Gastroesophageal sphincter (tissue), 4 donors: ENCODE data around the gene APOL3. TPM values are rescaled to one million over a fixed set of nuclear protein-coding genes. Genes with fewer than 3 reads are reported as not detected.
"Not testable (repeated sequence)": the region's sequence is repeated elsewhere in the genome, so short reads cannot be mapped to it uniquely, and the experiment has no call there.

Experiments used
- ATAC-seq: fragments of 150-250 bp; one replicate; pipeline ENCODE4 v1.9.1; 2016; ENCODE audit warnings: mild to moderate bottlenecking, moderate library complexity
- H3K27ac ChIP-seq, 4 donors: fragments of 200-600 bp; sonication (generic) in 3 of 4; 1 replicate in 3 of 4; 2 replicates in 1 of 4; pipeline ENCODE4 v1.5.1; 2016 to 2019
- H3K27me3 ChIP-seq: fragments of 200-600 bp; sonication (generic); one replicate; pipeline ENCODE4 v1.5.1; 2019
- H3K36me3 ChIP-seq, 2 donors: fragments of 200-600 bp; sonication (generic); one replicate each; pipeline ENCODE4 v1.5.1; 2019; ENCODE audit warnings: control low read depth in 1 of 2
- H3K4me1 ChIP-seq, 3 donors: fragments of 200-600 bp; sonication (generic); 1 replicate in 2 of 3; 2 replicates in 1 of 3; pipeline ENCODE4 v1.5.1; 2016 to 2019; ENCODE audit warnings: control low read depth in 2 of 3
- H3K4me3 ChIP-seq, 2 donors: fragments of 200-600 bp; sonication (generic); one replicate each; pipeline ENCODE4 v1.5.1; 2019; ENCODE audit warnings: mild to moderate bottlenecking in 1 of 2, moderate library complexity in 1 of 2
- H3K9me3 ChIP-seq, 3 donors: fragments of 200-600 bp; sonication (generic); one replicate each; pipeline ENCODE4 v1.5.1; 2017 to 2019; ENCODE audit warnings: control low read depth in 2 of 3
- CTCF ChIP-seq, 4 experiments: fragments of 200-600 bp in 2 of 4; fragments of 450-650 bp in 2 of 4; sonication (generic) in 1 of 4; IDR thresholded peaks; one replicate each; pipeline ENCODE4 v1.5.1; 2017 to 2019; ENCODE audit warnings: antibody characterized with exemption in 4 of 4, mild to moderate bottlenecking in 2 of 4, moderate library complexity in 2 of 4
- EP300 ChIP-seq: sonication (generic); formaldehyde crosslinking; IDR thresholded peaks from one replicate; pipeline ENCODE4 v1.6.1; 2017; ENCODE audit warnings: antibody characterized with exemption, mild to moderate bottlenecking
- POLR2A ChIP-seq, 2 donors: fragments of 450-650 bp; IDR thresholded peaks; one replicate each; pipeline ENCODE4 v1.6.1; 2017; ENCODE audit warnings: antibody characterized with exemption in 2 of 2, mild to moderate bottlenecking in 2 of 2, moderate library complexity in 1 of 2
- POLR2AphosphoS5 ChIP-seq: sonication (generic); formaldehyde crosslinking; IDR thresholded peaks from one replicate; pipeline ENCODE4 v1.6.1; 2017; ENCODE audit warnings: antibody characterized with exemption
- WGBS, 2 donors: methylation state at CpG; one replicate each; pipeline ENCODE4 v1.1.5; 2018; ENCODE audit warnings: low coverage in 1 of 2; 5-methylcytosine and 5-hydroxymethylcytosine counted together
- total RNA-seq, 4 donors: library from RNA; depleted of rRNA; stranded (reverse); fragments of >200 nt; gene quantifications; one replicate each; pipeline ENCODE4 v1.1.0, GENCODE V29; 2016

The APOL3 gene
- total RNA-seq, 4 donors from 2014 or later: 35.5 to 80.5 (median 41.6) TPM

DNA sequence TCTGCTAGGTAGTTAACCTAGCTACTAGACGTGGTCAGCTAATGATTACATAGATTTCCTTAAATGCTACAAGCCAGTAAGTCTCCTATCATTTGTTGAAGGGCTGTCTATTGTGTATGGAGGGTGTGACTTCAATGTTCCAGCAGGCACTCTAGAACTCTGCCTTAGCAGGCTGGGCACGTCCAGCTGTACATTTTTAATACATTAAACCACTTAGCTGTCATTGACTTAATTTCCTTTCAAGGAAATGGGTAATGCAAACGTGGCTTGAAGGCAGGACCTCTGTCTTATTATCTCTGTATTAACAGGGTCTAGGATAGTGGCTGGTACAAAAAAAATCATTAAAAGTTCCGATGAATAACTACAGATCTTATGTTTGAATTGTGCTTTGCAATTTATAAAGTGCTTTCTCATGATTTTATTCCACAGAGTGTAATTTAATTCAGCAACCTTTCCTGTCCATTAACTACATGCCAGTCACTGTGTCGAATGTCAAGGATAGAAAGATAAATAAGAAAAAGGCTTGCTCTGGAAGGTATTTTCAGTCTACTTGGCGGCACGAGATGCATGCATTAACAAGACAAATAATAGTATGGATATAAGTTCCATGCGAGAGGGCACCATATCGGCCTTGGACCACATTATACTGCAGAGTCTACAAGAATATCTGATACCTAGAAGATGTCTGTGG, 60.3 kb downstream of the APOL3 start:
- Histone ChIP-seq H3K27ac (no peak overlapping the region), H3K27me3 (no peaks in the 10 kb centered on the region), H3K4me3 (no peak overlapping the region), H3K36me3 (no peaks in the 10 kb centered on the region), H3K9me3 (no peaks in the 10 kb centered on the region), H3K4me1 (peaks cover 0 to 11% (median 0%) of the 10 kb centered on the region in 3 donors)
- no peak for ATAC-seq
- 77 to 82% methylated on average over 8 to 9 of the region's 9 CpGs for WGBS, 2 donors
- TF ChIP-seq POLR2A (IDR thresholded peaks at IDR 0.05): no peak
- TF ChIP-seq CTCF (IDR thresholded peaks at IDR 0.05): no peak

GRCh38 chr22:36099561-36099960, 61.0 kb downstream of the APOL3 start:
- H3K27ac ChIP-seq, ATAC-seq, H3K4me3 ChIP-seq, H3K36me3 ChIP-seq, H3K27me3 ChIP-seq, H3K9me3 ChIP-seq: not testable (repeated sequence)
- WGBS, 2 donors: 80 to 83% methylated on average over 5 to 8 of the region's 10 CpGs
- H3K4me1 ChIP-seq: peaks cover 0 to 11% (median 0%) of the 10 kb centered on the region in 3 donors

DNA sequence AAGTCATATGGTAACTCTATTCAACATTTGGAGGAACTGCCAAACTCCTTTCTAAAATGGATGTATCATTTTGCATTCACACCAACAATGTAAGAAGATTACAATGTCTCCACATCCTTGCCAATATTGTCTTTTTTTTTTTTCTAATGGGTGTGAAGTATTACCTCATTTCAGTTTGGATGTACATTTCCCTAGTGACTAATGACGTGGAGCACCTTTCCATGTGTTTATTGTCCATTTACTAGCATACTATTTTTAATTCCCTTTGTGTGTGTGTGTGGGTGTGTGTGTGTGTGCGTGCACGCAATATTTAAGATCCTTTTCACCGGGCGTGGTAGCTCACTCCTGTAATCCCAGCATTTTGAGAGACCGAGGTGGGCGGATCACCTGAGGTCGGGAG, 62.7 kb downstream of the APOL3 start:
- ATAC-seq: no peak
- Histone ChIP-seq H3K36me3 (no peaks in the 10 kb centered on the region), H3K4me3 (no peak overlapping the region), H3K27me3 (no peaks in the 10 kb centered on the region), H3K9me3 (no peaks in the 10 kb centered on the region), H3K4me1 (peaks cover 0 to 11% (median 0%) of the 10 kb centered on the region in 3 donors), H3K27ac (no peak overlapping the region)
- 58 to 82% methylated on average over 5 to 6 of the region's 8 CpGs for WGBS, 2 donors
- no peak for TF ChIP-seq EP300
- no peak for TF ChIP-seq POLR2AphosphoS5
- TF ChIP-seq CTCF (IDR thresholded peaks at IDR 0.05): no peak
- no peak for TF ChIP-seq POLR2A (IDR thresholded peaks at IDR 0.05)

DNA sequence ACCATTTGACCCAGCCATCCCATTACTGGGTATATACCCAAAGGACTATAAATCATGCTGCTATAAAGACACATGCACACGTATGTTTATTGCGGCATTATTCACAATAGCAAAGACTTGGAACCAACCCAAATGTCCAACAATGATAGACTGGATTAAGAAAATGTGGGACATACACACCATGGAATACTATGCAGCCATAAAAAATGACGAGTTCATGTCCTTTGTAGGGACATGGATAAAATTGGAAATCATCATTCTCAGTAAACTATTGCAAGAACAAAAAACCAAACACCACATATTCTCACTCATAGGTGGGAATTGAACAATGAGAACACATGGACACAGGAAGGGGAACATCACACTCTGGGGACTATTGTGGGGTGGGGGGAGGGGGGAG, 69.8 kb downstream of the APOL3 start:
- ATAC-seq, H3K4me1 ChIP-seq, H3K27ac ChIP-seq, H3K4me3 ChIP-seq, H3K36me3 ChIP-seq, H3K9me3 ChIP-seq, H3K27me3 ChIP-seq: not testable (repeated sequence)
- WGBS, 2 donors: no CpG with 5 or more reads among the region's 3 CpGs

Other genes with a start within 250 kb of the APOL3 start
- gene RBFOX2, start 131.9 kb downstream of the APOL3 start, total RNA-seq: 100 to 1,000 TPM; 120 to 197 (median 169) TPM
- 10 to 100 TPM in 1 of 4 donors, 1 to 10 TPM in 3; 1.1 to 18.8 (median 5.4) TPM for gene APOL4, start 41.1 kb upstream of the APOL3 start, total RNA-seq
- 10 to 100 TPM; 29.1 to 40.9 (median 35.0) TPM for gene APOL2, start 78.8 kb upstream of the APOL3 start, total RNA-seq
- 10 to 100 TPM in 3 of 4 donors, 1 to 10 TPM in 1; 10.0 to 53.7 (median 26.0) TPM for gene APOL1, start 92.4 kb upstream of the APOL3 start, total RNA-seq
- gene MYH9, start 227.2 kb upstream of the APOL3 start, total RNA-seq: 100 to 1,000 TPM; 304 to 366 (median 322) TPM